AG09319 (cell line): ENCODE data around the gene RBM47.
"Not testable (repeated sequence)": the region's sequence is repeated elsewhere in the genome, so short reads cannot be mapped to it uniquely, and the experiment has no call there.

ENCODE experiments used
- DNase-seq: peaks from one replicate; pipeline ENCODE4 v3.0.0-alpha.2; 2010; ENCODE audit warnings: low read depth; ENCODE audit errors: extremely low read depth
- CTCF ChIP-seq: IDR thresholded peaks from 2 replicates; pipeline ENCODE4 v1.5.1; 2011; ENCODE audit warnings: low read depth, mild to moderate bottlenecking, inconsistent platforms, low read length, moderate library complexity

RBM47 gene

GRCh38 chr4:40453912-40454311 lies 175.8 kb downstream of the RBM47 start:
- DNase-seq, result no peak
- no peak for TF ChIP-seq CTCF

- TF ChIP-seq CTCF, result no peak
- DNase-seq, result no peak
These were observed 180.8 kb downstream of the RBM47 start for GRCh38 chr4:40448875-40449274.

- no peak for DNase-seq
- no peak for TF ChIP-seq CTCF
These were observed 182.8 kb downstream of the RBM47 start for GRCh38 chr4:40446839-40447238.

GRCh38 chr4:40446261-40446750 lies 183.4 kb downstream of the RBM47 start:
- not testable (repeated sequence) for DNase-seq

GRCh38 chr4:40445671-40446070 lies 184.0 kb downstream of the RBM47 start:
- TF ChIP-seq CTCF, result no peak
- no peak for DNase-seq

GRCh38 chr4:40441430-40441829 lies 188.2 kb downstream of the RBM47 start:
- no peak for TF ChIP-seq CTCF
- no peak for DNase-seq

- DNase-seq, result no peak
- TF ChIP-seq CTCF, result no peak
These were observed 190.1 kb downstream of the RBM47 start for GRCh38 chr4:40439519-40439918.

GRCh38 chr4:40438384-40439026 lies 191.2 kb downstream of the RBM47 start:
- no peak for DNase-seq
- no peak for TF ChIP-seq CTCF
